ENCODE measurements around the gene TBL1X. TPM values are rescaled to one million over a fixed set of nuclear protein-coding genes. Genes with fewer than 3 reads are reported as not detected.

TBL1X gene
- total and polyA plus RNA-seq, 12 donors = 1.8 to 14.1 (median 9.8) TPM

DNA sequence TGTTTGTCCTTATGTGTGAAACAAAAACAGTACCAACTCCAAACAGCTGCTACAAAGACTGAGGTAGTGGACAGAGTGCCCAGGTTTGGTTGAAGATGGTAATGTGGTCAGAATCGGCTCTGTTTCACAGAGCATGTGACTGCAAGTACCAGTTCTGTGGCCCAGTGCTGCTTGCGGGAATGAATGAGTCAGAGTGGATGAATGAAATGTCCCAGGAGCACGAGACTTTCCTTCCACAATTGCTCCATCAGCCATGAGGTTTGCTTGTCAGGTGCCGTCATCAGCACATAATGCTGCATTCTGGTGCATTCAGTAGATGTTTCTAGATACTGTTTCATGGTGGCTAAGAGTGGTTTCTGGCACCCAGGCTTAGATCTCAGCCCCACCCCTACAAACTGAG is 216.6 kb downstream of the TBL1X start:
- TF ChIP-seq, protein P1, sequence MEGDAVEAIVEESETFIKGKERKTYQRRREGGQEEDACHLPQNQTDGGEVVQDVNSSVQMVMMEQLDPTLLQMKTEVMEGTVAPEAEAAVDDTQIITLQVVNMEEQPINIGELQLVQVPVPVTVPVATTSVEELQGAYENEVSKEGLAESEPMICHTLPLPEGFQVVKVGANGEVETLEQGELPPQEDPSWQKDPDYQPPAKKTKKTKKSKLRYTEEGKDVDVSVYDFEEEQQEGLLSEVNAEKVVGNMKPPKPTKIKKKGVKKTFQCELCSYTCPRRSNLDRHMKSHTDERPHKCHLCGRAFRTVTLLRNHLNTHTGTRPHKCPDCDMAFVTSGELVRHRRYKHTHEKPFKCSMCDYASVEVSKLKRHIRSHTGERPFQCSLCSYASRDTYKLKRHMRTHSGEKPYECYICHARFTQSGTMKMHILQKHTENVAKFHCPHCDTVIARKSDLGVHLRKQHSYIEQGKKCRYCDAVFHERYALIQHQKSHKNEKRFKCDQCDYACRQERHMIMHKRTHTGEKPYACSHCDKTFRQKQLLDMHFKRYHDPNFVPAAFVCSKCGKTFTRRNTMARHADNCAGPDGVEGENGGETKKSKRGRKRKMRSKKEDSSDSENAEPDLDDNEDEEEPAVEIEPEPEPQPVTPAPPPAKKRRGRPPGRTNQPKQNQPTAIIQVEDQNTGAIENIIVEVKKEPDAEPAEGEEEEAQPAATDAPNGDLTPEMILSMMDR (IDR thresholded peaks at IDR 0.05) = no peak
- ATAC-seq (no peak), DNase-seq (no peak)
- 92 to 93% methylated on average over 4 of the region's 4 CpGs for WGBS, 2 donors
- peaks cover 0 to 5% (median 0%) of the 10 kb centered on the region in 11 donors for H3K9me3 ChIP-seq
- peaks cover 0 to 7% (median 0%) of the 10 kb centered on the region in 9 donors for H3K36me3 ChIP-seq
- H3K4me3 ChIP-seq = no peak overlapping the region
- intact Hi-C loops (cut with DNase I) = no loop called here
- H3K27ac ChIP-seq = no peak overlapping the region
- no peaks in the 10 kb centered on the region for H3K27me3 ChIP-seq
- peaks cover 0 to 13% (median 0%) of the 10 kb centered on the region in 9 donors for H3K4me1 ChIP-seq

DNA sequence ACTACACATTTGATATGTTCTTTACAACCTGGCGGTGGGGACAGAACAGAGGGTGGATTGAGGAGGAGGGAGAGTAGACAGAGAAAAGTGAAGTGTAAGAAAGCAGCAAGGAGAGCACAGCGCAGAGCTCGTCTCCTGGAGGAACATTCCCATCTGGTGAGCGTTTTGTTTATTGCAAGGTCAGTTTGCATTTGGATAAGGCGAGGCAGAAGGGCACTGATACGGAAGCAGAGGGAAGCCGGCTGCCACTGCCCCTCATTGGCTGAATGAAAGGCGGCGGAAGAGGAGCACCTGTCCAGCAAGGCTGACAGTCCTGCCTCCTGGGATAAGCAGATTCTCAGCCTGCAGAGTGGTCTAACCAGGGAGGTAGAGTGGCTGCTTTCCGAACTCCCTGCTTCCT is 217.6 kb downstream of the TBL1X start:
- H3K27me3 ChIP-seq = no peaks in the 10 kb centered on the region
- H3K36me3 ChIP-seq = peaks cover 0 to 7% (median 0%) of the 10 kb centered on the region in 9 donors
- TF ChIP-seq, protein P1 (IDR thresholded peaks at IDR 0.05) = peak in 5 of 9 donors; percentile 8 to 40 (median 32)
- intact Hi-C loops (cut with DNase I) = no loop called here
- 48 to 71% methylated on average over 8 to 10 of the region's 10 CpGs for WGBS, 2 donors
- DNase-seq (no peak), ATAC-seq (peak in 3 of 8 donors; percentile 38 to 41 (median 41))
- no peak overlapping the region for H3K4me3 ChIP-seq
- H3K9me3 ChIP-seq = no peaks in the 10 kb centered on the region
- no peak overlapping the region for H3K27ac ChIP-seq
- peaks cover 0 to 6% (median 0%) of the 10 kb centered on the region in 9 donors for H3K4me1 ChIP-seq

DNA sequence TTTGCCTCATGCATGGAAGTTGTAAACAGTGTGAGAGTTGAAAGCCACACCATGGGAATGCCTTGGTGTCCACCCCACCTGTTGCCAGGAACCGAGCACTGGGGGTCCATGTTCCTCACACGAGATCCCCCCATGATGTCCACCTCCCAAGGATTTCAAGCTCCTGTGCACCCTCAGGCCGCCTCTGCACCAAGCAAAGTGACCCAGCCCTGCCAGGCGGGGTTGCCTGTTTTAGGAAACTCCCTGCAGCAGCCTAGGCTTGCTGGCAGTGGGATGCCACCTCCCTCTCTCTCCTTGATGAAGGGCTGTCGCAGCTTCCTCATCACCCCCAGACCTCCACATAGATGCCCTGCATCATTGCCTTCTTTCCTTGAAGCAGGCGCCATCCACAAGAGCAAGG is 218.0 kb downstream of the TBL1X start:
- H3K4me1 ChIP-seq = peaks cover 0 to 1% (median 0%) of the 10 kb centered on the region in 9 donors
- intact Hi-C loops (cut with DNase I) = no loop called here
- no peaks in the 10 kb centered on the region for H3K9me3 ChIP-seq
- no peak overlapping the region for H3K27ac ChIP-seq
- no peak overlapping the region for H3K4me3 ChIP-seq
- TF ChIP-seq, protein P1 (IDR thresholded peaks at IDR 0.05) = no peak
- peaks cover 0 to 7% (median 0%) of the 10 kb centered on the region in 9 donors for H3K36me3 ChIP-seq
- no peak for ATAC-seq
- H3K27me3 ChIP-seq = no peaks in the 10 kb centered on the region
- no peak for DNase-seq
- 94 to 100% methylated on average over 6 of the region's 6 CpGs for WGBS, 2 donors

DNA sequence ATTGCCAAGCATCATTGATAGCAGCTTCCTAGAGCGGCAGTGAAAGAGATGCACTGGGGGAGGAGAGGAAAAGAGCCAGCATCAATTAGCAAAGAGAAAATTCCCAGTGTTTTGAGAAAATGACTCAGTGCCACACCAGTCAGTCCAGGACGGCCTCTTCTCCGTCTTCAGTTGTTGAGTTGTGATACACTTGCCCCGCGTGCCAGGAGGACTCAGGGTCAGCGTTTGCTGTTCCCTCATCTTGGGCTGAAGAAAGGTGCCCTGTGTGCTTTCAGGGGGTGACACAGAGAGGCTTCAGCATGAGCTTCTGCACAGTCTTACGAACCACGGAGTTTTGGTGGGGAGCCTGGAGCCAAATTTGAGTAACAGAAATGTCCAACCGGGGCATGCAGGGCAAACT is 218.5 kb downstream of the TBL1X start:
- TF ChIP-seq, protein P1 (IDR thresholded peaks at IDR 0.05) = no peak
- no peaks in the 10 kb centered on the region for H3K27me3 ChIP-seq
- peaks cover 0 to 11% (median 0%) of the 10 kb centered on the region in 9 donors for H3K36me3 ChIP-seq
- intact Hi-C loops (cut with DNase I) = no loop called here
- ATAC-seq (no peak), DNase-seq (no peak)
- H3K4me3 ChIP-seq = no peak overlapping the region
- WGBS, 2 donors = 95 to 98% methylated on average over 9 of the region's 9 CpGs
- H3K4me1 ChIP-seq = no peaks in the 10 kb centered on the region
- no peaks in the 10 kb centered on the region for H3K9me3 ChIP-seq
- no peak overlapping the region for H3K27ac ChIP-seq
